ENCODE data around the gene GRM4.
"Not testable (repeated sequence)": the region's sequence is repeated elsewhere in the genome, so short reads cannot be mapped to it uniquely, and the experiment has no call there.

Gene GRM4

DNA sequence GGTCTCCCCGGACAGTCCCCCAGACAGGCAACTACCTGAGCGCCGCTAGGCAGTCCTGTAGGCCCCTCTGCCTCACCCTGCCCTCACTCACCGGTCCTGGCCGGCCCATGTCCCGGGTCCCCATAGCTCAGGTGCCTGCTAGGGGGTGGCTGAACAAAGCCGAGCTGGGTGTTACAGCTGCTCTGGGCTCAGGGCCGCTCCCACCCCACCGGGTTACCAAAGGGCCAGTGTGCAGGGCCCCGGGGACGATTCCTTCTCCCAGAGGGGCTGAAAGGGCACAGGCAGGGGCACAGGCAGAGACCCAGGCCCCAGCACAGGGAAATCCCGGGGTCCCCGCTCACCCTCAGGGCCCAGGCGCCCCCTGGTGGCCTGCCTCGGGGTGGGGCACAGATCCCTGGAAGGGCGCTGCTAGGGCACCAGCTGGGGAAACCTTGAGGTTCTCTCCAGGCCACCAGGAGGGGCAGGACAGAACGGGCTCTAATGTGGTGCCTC is 118.4 kb downstream of the GRM4 start:
- peak; percentile 17 to 56 (median 55) for DNase-seq (ENCODE audit: low read depth in 2 of 3, low spot score in 1 of 3)

DNA sequence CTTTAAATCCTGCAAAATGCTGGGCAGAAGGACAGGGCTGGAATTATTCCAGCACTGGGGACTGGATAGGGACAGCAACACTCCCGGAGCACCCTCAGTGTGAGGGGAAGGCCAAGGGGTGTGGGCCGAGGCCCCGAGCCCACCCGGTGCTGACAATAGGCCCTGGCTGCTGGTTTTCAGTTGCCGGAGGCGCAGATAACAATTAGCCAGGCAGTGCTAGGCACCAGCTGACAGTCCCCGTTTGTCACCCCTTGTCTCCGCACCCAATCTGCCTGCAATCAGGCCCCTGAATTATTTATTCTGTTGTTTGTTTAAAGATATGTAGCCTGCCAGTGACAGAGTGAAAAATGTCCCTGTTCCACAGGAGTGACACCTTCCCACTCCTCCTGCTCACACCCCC is 120.0 kb downstream of the GRM4 start:
- DNase-seq (ENCODE audit: low read depth in 2 of 3, low spot score in 1 of 3): no peak

DNA sequence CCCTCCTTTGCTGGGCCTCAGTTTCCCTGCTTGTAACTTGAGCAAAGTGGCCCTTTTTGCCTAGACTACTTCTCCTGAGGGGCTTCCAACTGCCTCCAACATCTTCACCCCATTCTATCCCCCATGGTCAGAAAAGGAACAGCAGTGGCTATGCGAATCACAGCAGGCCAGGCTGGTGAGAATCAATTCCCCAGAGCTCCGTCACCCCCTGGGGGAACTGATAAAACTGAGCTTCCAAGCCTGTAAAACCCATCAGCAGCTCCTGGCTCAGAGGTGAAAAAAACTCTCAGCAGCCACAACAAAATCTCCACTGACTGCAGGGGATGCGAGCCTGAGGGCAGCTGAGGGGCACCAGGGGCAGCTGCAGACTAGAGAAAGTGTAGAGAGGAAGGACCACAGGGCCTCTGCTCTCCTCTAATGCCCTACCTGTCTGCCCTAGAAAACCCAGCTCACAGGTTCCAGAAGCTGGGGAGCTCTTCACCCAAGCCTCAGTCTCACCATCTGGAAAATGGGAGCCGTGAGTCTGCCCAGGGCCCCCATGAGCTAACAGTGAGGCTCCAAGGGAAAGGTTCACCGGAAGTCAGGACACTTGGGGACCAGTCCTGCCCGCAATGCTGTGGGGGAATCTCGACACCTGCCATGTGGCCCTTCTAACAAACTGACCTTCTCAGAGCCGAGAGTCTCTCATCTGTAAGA is 120.6 kb downstream of the GRM4 start:
- no peak for DNase-seq (ENCODE audit: low read depth in 2 of 3, low spot score in 1 of 3)

DNA sequence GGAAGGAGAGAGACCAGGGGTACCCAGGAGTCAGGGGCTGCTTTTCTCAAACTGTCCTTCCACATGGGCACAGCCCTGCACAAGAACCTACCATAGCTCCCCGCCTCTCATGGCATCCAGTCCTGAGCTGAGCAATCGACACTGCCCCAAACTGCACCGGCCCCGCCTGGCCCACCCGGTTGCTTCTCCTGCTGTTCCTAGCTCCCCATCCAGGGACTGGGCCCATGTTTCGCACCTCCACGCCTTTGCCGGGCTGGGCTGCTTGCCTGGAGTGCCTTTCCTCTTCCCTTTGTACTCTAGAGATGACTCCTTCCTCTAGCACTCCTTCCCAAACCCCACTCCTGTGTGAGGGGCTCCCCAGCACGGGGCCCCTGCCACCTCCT is 123.0 kb downstream of the GRM4 start:
- no peak for DNase-seq (ENCODE audit: low read depth in 2 of 3, low spot score in 1 of 3)

DNA sequence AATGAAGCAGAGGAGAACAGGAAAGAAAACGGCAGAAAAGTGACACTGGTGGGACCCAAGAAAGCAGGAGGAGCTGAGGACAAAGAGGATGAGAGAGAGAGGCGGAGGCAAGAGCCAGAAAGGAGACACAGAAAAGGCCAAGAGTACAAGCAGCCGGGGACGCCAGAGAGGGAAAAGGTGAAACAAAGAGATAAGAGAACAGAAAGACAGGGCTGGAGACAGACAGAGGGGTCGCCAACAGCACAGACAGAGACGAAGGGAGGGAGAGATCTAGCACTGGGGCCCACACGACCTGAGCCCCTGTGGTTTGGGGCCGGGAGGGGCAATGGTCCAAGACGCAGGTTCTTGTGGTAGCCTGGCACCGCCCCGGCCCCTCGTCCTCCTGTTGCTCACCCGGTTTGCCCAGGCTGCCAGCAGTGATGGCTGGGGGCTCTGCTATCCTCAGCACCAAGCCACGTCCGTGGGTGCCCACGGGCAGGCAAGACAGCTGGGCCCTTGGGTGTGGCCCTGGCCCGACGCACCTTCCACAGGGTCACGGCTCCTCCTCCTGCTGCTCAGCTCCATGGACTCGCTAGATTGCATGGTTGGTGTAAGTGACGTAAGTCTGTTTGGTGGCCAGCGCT is 123.5 kb downstream of the GRM4 start:
- no peak for DNase-seq (ENCODE audit: low read depth in 2 of 3, low spot score in 1 of 3)

DNA sequence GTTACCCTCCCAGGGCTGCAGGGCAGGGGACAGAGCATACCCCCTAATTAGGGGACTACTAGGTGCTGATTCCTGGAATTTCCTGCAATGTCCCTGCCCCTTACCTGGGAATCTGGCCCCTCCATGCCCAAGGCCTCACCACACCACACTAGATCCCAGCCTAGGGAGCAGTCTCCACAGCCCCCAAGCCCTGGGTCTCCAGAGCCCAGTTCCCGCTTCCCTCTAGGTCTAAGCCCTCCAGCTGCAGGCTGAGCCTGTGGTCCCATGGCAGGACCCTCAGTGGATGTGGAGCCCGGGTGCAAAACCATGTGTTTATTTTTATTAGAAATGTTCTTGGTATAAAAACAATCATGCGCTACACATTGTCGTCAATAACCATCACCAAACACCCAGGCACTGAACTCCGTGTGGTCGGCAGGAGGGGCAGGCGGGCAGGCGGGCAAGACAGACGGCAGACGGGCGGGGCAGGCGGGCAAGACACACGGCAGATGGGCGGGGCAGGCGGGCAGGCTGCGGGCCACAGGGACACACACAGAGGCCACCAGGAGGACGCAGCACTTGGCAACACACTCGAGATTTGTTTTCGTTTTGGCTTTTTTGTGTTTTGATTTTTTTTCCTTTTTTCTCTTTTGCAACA is 124.2 kb downstream of the GRM4 start:
- no peak for DNase-seq (ENCODE audit: low read depth in 2 of 3, low spot score in 1 of 3)

DNA sequence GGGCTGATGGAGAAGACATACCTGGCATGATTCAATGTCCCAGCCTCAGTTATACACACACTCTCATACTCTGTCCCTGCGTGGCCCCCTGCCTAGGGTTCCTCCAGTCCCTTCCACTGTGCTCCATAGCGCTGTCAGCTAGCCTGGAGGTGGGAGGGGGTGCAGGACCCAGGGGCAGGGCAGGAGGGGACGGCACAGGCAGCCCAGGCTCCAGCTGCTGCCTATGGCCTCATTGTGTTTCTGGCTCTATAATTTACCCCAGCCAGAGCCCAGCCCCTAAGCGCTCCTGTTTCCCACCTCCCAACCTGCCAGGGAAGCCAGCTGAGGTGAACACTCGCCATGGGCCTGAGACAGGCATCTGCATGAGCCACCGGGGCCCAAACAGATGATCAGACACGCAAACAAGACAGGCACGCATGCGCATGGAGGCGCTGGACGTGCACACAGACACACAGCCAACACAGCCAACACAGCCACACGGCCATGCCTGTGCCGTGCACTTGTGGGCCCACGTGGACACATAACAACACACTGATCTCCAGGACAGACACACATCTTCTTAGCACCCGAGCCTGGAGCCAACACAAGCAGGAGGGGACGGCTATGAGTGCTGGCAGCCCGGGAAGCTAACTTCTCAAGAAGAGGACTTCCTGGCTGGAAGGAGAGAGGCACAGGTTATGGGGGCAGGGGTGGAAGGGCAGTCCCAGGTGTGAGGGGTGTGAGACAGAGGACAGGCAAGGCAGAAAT is 124.9 kb downstream of the GRM4 start:
- DNase-seq (ENCODE audit: low read depth in 2 of 3, low spot score in 1 of 3): no peak

DNA sequence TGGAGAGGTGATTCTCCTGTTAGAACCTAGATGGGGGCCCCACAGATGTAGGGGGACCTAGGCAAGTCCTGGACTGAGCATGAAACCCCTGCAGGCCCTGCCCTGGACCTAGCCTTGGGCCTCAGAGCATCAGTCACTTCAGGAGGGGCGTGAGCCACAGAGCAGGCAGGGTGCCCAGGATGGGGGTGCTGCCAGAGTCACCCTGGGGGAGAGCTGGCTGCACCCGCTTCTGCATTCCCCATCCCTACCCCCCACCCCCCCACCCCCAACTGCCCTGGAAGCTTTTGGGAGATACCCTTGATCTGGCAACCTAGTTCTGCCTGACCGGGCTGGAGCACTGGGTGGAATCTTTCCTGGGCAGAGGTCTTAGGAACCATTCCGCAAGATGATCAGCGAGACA is 125.6 kb downstream of the GRM4 start:
- DNase-seq (ENCODE audit: low read depth in 2 of 3, low spot score in 1 of 3): no peak

DNA sequence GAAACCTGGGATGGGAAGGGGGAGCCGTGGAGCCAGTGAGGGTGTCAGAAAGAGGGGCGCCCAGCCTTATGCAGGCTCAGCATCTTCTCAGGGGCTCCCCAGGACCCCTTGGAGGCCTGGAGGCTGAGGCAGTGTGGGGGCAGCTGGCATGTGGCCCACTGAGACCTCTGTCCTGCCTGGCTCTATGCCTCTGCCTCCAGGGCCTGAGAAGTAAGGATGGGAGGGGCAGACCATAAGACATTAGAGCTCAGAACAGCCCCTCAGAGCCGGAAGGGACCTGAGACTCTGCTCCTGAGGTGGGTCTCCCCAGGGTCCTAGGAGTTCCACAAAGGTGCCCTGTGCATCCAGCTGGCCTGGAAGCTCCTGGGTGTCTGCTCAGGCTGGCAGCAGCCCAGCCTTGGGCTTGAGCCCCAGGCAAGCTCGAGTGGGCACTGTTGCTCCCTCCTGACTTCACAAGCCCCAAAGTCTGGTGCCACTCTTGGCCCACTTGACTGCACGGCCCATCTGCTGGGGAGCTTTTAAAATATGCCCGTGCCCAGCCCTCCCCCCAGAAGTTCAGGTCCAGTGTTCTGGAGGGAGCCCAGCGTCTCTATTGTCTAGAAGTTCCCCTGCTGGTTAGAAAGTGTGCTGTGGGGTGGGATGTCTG is 126.8 kb downstream of the GRM4 start:
- no peak for DNase-seq (ENCODE audit: low read depth in 2 of 3, low spot score in 1 of 3)

DNA sequence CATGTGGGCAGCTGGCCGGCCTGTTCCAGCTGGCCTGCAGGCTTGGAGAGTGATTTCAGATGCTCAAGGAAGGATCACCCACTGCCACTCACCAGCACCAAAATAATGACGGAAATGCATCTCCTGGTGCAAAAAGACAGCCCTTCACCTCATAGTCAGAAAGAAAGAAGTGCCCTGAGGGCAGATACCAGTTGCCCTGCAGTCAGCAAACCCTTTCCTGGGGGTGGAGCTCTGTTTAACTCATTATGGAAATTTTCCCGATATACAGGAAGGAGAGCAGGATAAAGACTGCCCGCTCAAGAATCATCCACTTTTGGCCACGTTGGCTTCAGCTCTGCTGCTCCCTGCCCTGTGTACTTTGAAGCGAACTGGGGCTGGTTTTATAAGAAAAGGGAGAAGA is 127.9 kb downstream of the GRM4 start:
- DNase-seq (ENCODE audit: low read depth in 2 of 3, low spot score in 1 of 3): no peak

DNA sequence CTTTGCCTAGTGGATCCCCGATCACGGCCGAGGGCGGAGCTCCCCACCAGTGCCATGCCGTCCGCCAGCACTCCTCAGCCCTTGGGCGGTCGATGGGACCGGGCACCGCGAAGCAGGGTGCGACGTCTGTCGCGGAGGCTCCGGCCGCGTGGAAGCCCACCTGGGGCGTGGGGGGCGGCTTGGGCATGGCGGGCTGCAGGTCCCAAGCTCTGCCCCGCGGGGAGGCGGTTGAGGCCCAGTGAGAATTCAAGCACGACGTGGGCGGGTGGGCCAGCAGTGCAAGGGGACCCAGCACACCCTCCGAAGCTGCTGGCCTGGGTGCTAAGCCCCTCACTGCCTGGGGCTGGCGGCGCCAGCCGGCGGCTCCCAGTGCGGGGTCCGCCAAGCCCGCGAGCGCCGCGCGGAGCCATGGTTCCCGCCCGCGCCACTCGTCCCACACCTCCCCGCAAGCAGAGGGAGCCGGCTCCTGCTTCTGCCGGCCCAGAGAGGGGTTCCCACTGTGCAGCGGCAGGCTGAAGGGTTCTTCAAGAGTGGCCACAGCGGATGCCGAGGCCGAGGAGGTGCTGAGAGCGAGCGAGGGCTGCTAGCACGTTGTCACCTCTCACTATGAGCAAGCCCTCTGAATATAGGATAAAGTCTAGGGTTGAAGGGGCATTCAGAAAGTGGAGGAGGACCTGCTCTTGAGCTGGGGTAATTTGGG is 128.6 kb downstream of the GRM4 start:
- no peak for DNase-seq (ENCODE audit: low read depth in 2 of 3, low spot score in 1 of 3)

DNA sequence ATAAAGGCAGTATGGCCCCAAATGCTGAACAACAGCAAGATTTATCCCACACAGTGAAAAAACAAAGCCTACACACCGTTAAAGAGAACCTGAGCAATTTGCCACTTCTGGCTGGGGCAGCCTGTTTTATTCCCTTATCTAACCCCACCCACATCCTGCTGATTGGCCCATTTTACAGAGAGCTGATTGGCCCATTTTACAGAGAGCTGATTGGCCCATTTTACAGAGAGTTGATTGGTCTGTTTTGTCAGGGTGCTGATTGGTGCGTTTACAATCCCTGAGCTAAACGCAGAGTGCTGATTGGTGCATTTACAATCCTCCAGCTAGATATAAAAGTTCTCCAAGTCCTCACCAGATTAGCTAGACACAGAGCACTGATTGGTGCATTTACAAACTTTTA is 129.3 kb downstream of the GRM4 start:
- DNase-seq (ENCODE audit: low read depth in 2 of 3, low spot score in 1 of 3): not testable (repeated sequence)

DNA sequence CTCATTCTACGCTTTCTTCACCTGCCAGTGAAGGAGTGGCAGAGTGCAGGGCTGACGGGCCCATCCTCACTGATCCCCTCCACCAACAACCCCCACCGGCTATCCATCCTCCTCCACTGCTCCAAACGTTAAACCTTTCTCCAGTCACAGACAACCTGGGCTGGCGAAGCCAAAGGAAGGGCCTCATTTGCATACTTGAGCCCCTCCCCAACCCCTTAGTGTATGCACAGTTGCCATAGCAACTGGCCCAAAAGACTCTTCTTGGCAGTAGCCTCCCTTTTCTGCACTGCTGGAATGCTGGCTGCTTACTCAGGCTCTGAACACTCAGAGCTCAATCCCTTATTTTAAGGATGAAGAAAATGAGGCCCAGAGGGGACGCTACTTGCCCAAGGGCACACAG is 130.3 kb downstream of the GRM4 start:
- no peak for DNase-seq (ENCODE audit: low read depth in 2 of 3, low spot score in 1 of 3)

DNA sequence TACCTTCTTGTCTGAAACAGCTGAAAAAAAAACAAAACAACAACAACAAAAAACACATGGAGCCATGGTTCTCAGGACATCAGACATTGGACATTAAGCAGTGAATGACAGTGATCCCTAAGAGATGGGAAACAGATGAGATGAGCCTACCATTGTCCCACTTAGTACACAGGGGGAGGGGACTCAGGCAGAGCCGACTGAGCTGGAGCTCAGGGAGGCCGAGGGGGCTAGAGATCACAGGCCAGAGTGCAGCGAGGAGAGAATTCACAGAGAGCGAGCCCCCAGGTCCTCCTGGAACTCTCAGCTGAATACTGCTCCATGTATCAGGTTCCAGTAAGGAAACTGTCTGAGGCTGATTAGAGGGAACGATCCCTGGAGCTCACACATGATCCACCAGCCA is 134.6 kb downstream of the GRM4 start:
- no peak for DNase-seq (ENCODE audit: low read depth in 2 of 3, low spot score in 1 of 3)

DNA sequence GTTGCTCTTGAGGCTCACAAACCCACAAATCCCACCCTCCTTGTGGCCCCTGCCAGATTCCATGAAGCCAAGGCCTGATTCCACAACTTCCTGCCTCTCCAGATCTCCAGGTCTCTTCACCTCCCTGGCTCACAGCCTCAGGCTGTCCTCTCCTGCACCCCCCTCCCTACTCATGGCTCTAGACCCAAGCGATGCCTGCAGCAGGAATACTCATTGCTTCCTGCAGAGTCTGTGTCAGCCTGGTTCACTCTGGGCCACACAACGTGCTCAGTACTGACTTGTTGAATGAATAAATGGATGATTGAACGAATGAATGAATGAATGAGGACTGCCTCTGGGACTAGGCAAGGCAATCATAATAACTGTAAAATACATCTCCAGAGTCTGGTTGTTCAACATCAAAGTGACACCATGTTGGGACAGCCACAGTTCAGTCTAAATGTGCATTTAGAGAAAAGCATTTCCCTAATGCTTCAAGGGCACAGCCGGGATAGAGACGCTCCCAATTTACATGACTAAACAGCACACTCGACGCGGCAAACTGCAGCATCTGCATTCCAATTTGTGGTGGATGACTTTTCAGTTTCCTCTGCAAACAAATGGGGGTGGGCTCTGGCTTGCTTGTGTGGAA is 139.9 kb downstream of the GRM4 start:
- no peak for DNase-seq (ENCODE audit: low read depth in 2 of 3, low spot score in 1 of 3)

DNA sequence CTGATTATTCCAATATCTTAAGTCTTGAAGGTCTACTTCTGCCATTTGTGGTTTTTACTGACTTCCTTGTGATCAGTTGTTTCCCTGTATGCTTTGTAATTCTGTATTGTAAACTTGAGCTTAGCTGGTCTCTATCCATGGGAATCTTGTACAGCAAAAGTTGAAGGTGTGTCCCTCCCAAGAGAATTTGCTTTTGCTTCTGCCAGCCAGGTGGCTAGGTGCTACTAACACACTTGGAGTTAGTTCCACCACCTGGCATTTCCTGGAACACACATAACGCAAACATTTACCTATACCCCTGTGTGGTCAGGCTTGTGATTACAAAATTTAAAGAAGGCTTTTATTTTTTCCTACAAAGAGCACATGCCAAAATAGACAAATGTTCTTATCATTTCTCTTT is 141.2 kb downstream of the GRM4 start:
- DNase-seq (ENCODE audit: low read depth in 2 of 3, low spot score in 1 of 3): no peak

DNA sequence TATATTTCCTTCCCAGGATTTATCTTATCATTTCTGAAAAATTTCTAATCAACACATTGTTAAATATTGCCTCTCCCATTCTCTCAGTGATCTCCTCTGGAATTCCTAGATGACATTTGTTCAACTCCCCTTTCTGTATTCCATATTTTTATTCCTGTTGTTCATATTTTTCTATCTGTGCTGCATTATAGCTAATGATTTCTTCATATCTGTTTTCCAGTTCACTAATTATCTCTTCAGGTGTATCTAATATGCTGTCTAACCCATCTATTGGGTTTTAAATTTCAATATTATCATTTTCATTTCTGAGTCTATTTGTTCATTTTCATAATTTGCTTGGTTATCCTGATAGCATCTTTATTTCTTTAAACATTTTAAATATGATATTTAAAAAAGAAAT is 141.9 kb downstream of the GRM4 start:
- no peak for DNase-seq (ENCODE audit: low read depth in 2 of 3, low spot score in 1 of 3)

DNA sequence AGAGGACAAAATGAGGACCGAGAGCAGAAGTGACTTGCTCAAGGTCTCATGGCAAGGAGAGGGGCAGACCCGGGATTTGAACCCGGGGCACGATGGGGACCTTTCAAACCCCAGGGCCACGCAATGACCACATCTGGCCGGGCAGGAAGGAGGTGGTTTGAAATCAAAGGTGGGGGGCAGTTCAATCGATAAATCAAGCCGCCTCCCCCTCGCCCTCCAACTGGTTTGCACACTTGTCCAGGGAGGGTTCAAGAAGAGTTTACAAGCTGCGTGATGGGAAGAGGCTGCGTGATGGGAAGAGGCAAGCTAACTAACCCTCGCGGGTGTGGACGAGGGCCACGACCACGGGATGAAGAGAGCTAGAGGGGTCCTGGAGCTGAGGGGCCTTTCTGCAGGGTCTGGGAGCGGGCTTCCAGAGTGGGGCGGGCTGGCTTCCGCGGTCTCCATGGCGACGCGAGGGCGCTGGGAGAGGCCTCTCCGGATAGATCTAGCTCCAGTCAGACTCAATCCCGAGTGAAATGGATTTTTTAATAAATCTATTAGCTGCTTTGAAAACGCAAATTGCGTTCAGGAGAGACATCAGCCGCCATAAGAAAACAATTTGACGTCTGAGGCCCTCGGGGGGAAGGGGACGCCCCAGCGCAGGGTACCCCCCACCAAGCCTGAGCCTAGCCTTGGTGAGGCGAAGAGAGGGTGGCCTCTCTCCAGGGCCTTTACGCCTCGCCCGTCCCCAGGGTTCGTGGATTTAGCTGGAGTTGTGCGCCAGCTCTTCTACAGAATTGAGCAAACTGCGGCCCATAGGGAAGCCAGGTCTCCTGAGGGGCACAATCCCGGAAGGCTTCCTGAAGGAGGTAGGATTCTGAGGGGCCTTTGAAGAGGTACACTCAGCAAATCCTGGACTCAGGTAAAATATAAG is 143.9 kb downstream of the GRM4 start:
- no peak for DNase-seq (ENCODE audit: low read depth in 2 of 3, low spot score in 1 of 3)

DNA sequence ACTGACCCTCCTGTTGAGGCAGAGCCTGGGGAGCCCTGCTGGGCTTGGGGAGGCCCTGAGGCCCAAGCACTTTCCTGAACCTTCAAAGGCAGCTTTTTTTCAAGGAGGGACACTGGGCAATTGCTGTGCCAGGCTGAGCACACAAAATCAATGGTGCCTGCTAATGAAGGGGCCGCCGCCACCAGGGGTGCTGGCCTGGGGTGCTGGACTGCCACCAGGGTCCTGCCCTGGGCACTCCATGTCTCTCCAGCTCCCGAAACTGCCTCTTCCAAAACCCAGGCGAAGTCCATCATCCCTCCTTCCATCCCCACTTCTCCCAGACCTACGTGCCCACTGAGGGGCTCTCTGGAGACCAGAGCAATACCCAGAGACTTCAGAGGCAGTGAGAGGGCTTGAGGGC is 145.6 kb downstream of the GRM4 start:
- DNase-seq (ENCODE audit: low read depth in 2 of 3, low spot score in 1 of 3): no peak
